B cell (primary cell): ENCODE measurements around the gene UBASH3B. TPM values are rescaled to one million over a fixed set of nuclear protein-coding genes. Genes with fewer than 3 reads are reported as not detected.

Experiments used
- ATAC-seq: fragments of 200-7000 bp; cut with Tn5 transposase; one replicate; pipeline ENCODE4 v1.10.0; 2021; ENCODE audit warnings: low read depth, mild to moderate bottlenecking, moderate number of reproducible peaks, moderate library complexity
- CTCF ChIA-PET: fragments of 350-600 bp; sonication (Branson Sonifier 250); formaldehyde crosslinking; loops from one replicate; lab custom pipeline; 2021; ENCODE audit warnings: antibody characterized with exemption, inconsistent platforms; lab: Charles Lee
- POLR2A ChIA-PET: fragments of 350-600 bp; sonication (Branson Sonifier 250); formaldehyde crosslinking; loops from one replicate; lab custom pipeline; 2021; ENCODE audit warnings: antibody characterized with exemption; lab: Charles Lee
- DNase-seq: peaks from one replicate; pipeline ENCODE4 v3.0.0; 2013
- H2AFZ ChIP-seq: 2 replicates; pipeline ENCODE4 v1.6.1; 2012; ENCODE audit warnings: mild to moderate bottlenecking, low read depth, low read length; ENCODE audit not compliant: insufficient read depth, poor library complexity, severe bottlenecking
- H3K27ac ChIP-seq, 2 donors: 1 replicate in 1 of 2; 2 replicates in 1 of 2; pipeline ENCODE4 v1.5.1; 2012 to 2013; ENCODE audit warnings: low read length in 2 of 2, mild to moderate bottlenecking in 2 of 2, moderate library complexity in 1 of 2
- H3K27me3 ChIP-seq, 4 experiments: fragments of 200-600 bp in 1 of 4; sonication (generic) in 1 of 4; replicated peaks in 1 of 4; 1 replicate in 2 of 4; 2 replicates in 2 of 4; pipeline versions ENCODE4 v1.6.1 to v1.7.0; 2013 to 2016; ENCODE audit warnings: low read length in 3 of 4, mild to moderate bottlenecking in 2 of 4, mixed read lengths in 1 of 4, moderate library complexity in 1 of 4; ENCODE audit not compliant: insufficient read depth in 4 of 4, control insufficient read depth in 3 of 4; ENCODE audit errors: control extremely low read depth in 1 of 4
- H3K36me3 ChIP-seq, 2 experiments: replicated peaks in 1 of 2; 1 replicate in 1 of 2; 2 replicates in 1 of 2; pipeline versions ENCODE4 v1.6.1 to v1.7.1; 2013; ENCODE audit warnings: low read length in 1 of 2; ENCODE audit not compliant: insufficient read depth in 2 of 2, control insufficient read depth in 1 of 2; ENCODE audit errors: control extremely low read depth in 1 of 2, extremely low read depth in 1 of 2
- H3K4me1 ChIP-seq, 2 donors: fragments of 200-600 bp in 1 of 2; sonication (generic) in 1 of 2; 1 replicate in 1 of 2; 2 replicates in 1 of 2; pipeline versions ENCODE4 v1.5.1 to v1.6.1; 2013 to 2017; ENCODE audit warnings: low read length in 2 of 2; ENCODE audit not compliant: control insufficient read depth in 2 of 2, insufficient read depth in 2 of 2
- H3K4me2 ChIP-seq: replicated peaks from 2 replicates; pipeline ENCODE3; 2012; ENCODE audit warnings: mild to moderate bottlenecking, low read depth, low read length; ENCODE audit not compliant: poor library complexity, severe bottlenecking
- H3K4me3 ChIP-seq, 5 experiments: fragments of 200-600 bp in 1 of 5; sonication (generic) in 1 of 5; 1 replicate in 3 of 5; 2 replicates in 2 of 5; pipeline versions ENCODE4 v1.5.1 to v1.7.0; 2011 to 2016; ENCODE audit warnings: low read length in 4 of 5, mild to moderate bottlenecking in 4 of 5, low read depth in 2 of 5, control low read depth in 1 of 5, moderate library complexity in 1 of 5; ENCODE audit not compliant: insufficient read depth in 1 of 5; ENCODE audit errors: control extremely low read depth in 1 of 5, extremely low read depth in 1 of 5
- H3K79me2 ChIP-seq: fragments of 200-600 bp; sonication (generic); one replicate; pipeline ENCODE4 v1.6.0; 2016; ENCODE audit warnings: low read length; ENCODE audit not compliant: control insufficient read depth, insufficient read depth
- H3K9ac ChIP-seq: fragments of 200-600 bp; sonication (generic); 2 replicates; pipeline ENCODE4 v1.6.1; 2017; ENCODE audit warnings: mild to moderate bottlenecking, low read length, moderate library complexity
- H3K9me3 ChIP-seq, 3 donors: one replicate each; pipeline versions ENCODE4 v1.6.1 to v1.7.1; 2013; ENCODE audit warnings: low read length in 2 of 3; ENCODE audit not compliant: control insufficient read depth in 2 of 3, insufficient read depth in 1 of 3; ENCODE audit errors: control extremely low read depth in 1 of 3
- H4K20me1 ChIP-seq: 2 replicates; pipeline ENCODE4 v1.6.0; 2012; ENCODE audit warnings: mild to moderate bottlenecking, low read length; ENCODE audit not compliant: insufficient read depth, control insufficient read depth, poor library complexity, severe bottlenecking
- H3K27ac Mint-ChIP-seq: one replicate; pipeline ENCODE4 v1.8.0; 2021; ENCODE audit warnings: mixed read lengths
- H3K27me3 Mint-ChIP-seq: one replicate; pipeline ENCODE4 v1.8.0; 2021; ENCODE audit warnings: mixed read lengths
- H3K4me1 Mint-ChIP-seq: one replicate; pipeline ENCODE4 v1.8.0; 2021; ENCODE audit warnings: mixed read lengths
- H3K4me3 Mint-ChIP-seq: one replicate; pipeline ENCODE4 v1.8.0; 2021; ENCODE audit warnings: mixed read lengths
- H3K9me3 Mint-ChIP-seq: one replicate; pipeline ENCODE4 v1.8.0; 2022; ENCODE audit warnings: mixed read lengths; ENCODE audit not compliant: insufficient read depth
- EZH2 ChIP-seq: IDR thresholded peaks from 2 replicates; pipeline ENCODE4 v1.6.1; 2012; ENCODE audit warnings: borderline replicate concordance, low read depth, mild to moderate bottlenecking, moderate library complexity, low read length; ENCODE audit not compliant: insufficient read depth, poor library complexity, severe bottlenecking
- WGBS: methylation state at CpG from one replicate; pipeline ENCODE4 v1.1.5; 2013; ENCODE audit warnings: missing lambda C conversion rate; ENCODE audit not compliant: insufficient coverage; 5-methylcytosine and 5-hydroxymethylcytosine counted together
- intact Hi-C: fragments of 100-400 bp; cut with micrococcal nuclease; formaldehyde crosslinking; loops from one replicate; pipeline ENCODE4 v1.10.0; 2022
- polyA plus RNA-seq: library from polyadenylated mRNA; depleted of rRNA; stranded (reverse); fragments of >200 nt; gene quantifications from 2 replicates; pipeline ENCODE4 v1.2.3, GENCODE V29; 2012
- total RNA-seq, 2 donors: library from RNA; stranded (reverse); fragments of 120-200 nt in 1 of 2; gene quantifications; 1 replicate in 1 of 2; 2 replicates in 1 of 2; pipeline versions ENCODE4 v1.2.3 to v1.2.4, GENCODE V29; 2013 to 2022
- TF ChIP-seq, protein P1 (sequence below): fragments of 200-600 bp; IDR thresholded peaks from one replicate; pipeline ENCODE4 v1.8.0; 2022; ENCODE audit warnings: antibody characterized with exemption, mild to moderate bottlenecking

The UBASH3B gene
- total and polyA plus RNA-seq, 2 donors (not counting 1 experiment from before 2014, with no cell fraction given) = 2.3 to 3.6 TPM

DNA sequence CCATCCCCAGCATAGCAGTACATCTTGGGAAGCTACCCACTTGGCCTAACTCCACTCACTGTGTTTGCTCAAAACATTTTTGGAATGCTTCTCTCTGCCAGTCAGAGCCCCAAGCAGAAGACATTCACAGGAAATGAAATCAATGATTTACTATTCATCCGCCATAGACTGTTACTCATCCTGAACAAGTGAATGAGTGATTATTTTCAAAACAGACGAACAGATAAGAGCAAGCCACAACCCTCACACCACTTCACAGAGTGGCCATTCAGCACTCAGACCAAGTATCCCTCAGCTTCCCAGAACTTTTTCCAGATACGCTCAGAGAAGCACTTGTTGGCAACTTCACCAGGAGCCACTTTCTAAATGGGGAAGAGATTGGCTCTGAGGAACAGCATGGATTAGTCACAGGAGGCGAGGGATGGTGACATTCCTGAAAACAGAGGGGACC is 13.0 kb upstream of the UBASH3B start:
- ATAC-seq = no peak
- Histone ChIP-seq H3K4me2 (no peak overlapping the region), H2AFZ (no peak overlapping the region)

DNA sequence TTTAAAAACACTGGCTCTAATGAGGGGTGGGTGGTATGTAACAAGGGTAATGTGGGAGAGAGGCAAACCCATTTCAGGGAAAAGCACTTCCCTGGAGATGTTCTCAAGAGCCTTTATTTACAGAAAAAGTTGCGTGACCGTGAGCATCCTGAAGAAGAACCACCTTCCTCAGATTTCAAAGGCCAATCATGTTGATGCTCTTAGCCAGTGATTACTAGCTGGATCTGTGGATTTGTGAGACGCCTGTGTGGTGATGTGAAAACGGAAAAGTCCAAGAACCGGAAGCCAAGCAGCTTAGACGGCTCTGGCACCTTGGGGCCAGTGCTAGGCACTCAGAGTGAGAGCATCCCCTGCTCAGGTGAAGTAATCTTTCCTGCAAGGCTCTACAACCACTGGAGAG is 12.6 kb upstream of the UBASH3B start:
- intact Hi-C loops = no loop called here
- no peaks in the 10 kb centered on the region for H3K4me1 Mint-ChIP-seq

More for the DNA sequence above, 13.0 kb upstream of the UBASH3B start:
- Histone ChIP-seq H3K4me1 (no peaks in the 10 kb centered on the region), H3K27ac (no peak overlapping the region), H3K79me2 (no peaks in the 10 kb centered on the region), H3K4me3 (no peak overlapping the region), H3K27me3 (no peaks in the 10 kb centered on the region), H3K9me3 (no peaks in the 10 kb centered on the region), H3K36me3 (no peaks in the 10 kb centered on the region), H4K20me1 (no peaks in the 10 kb centered on the region), H3K9ac (no peak overlapping the region)
- no peak for TF ChIP-seq EZH2
- Mint-ChIP-seq H3K4me3 (no peak overlapping the region), H3K27ac (no peak overlapping the region), H3K9me3 (no peaks in the 10 kb centered on the region), H3K27me3 (peaks cover 3% of the 10 kb centered on the region), H3K4me1 (no peaks in the 10 kb centered on the region)
- POLR2A ChIA-PET = no interaction called here
- DNase-seq = no peak
- WGBS = 80% methylated on average over 1 of the region's 4 CpGs
- CTCF ChIA-PET = no interaction called here
- intact Hi-C loops = no loop called here

More for the DNA sequence above, 12.6 kb upstream of the UBASH3B start:
- Histone ChIP-seq H3K4me1 (no peaks in the 10 kb centered on the region), H3K36me3 (no peaks in the 10 kb centered on the region), H2AFZ (no peak overlapping the region), H4K20me1 (no peaks in the 10 kb centered on the region), H3K79me2 (no peaks in the 10 kb centered on the region), H3K27ac (no peak overlapping the region), H3K27me3 (no peaks in the 10 kb centered on the region), H3K9me3 (no peaks in the 10 kb centered on the region), H3K9ac (no peak overlapping the region), H3K4me2 (no peak overlapping the region), H3K4me3 (no peak overlapping the region)
- H3K9me3 Mint-ChIP-seq = no peaks in the 10 kb centered on the region
- POLR2A ChIA-PET = no interaction called here
- DNase-seq (no peak), ATAC-seq (no peak)
- TF ChIP-seq, protein P1, sequence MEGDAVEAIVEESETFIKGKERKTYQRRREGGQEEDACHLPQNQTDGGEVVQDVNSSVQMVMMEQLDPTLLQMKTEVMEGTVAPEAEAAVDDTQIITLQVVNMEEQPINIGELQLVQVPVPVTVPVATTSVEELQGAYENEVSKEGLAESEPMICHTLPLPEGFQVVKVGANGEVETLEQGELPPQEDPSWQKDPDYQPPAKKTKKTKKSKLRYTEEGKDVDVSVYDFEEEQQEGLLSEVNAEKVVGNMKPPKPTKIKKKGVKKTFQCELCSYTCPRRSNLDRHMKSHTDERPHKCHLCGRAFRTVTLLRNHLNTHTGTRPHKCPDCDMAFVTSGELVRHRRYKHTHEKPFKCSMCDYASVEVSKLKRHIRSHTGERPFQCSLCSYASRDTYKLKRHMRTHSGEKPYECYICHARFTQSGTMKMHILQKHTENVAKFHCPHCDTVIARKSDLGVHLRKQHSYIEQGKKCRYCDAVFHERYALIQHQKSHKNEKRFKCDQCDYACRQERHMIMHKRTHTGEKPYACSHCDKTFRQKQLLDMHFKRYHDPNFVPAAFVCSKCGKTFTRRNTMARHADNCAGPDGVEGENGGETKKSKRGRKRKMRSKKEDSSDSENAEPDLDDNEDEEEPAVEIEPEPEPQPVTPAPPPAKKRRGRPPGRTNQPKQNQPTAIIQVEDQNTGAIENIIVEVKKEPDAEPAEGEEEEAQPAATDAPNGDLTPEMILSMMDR = no peak
- TF ChIP-seq EZH2 = no peak
- CTCF ChIA-PET = interaction anchor here (1.1 kb wide), 1 partner anchor 113 kb away, joined by 3 read pairs; no protein-coding TSS in a partner anchor
- H3K4me3 Mint-ChIP-seq = no peak overlapping the region
- 88% methylated on average over 4 of the region's 6 CpGs for WGBS
- peaks cover 3% of the 10 kb centered on the region for H3K27me3 Mint-ChIP-seq
- no peak overlapping the region for H3K27ac Mint-ChIP-seq
